HEK293 (cell line): ENCODE measurements around the gene KIAA1191.

ENCODE experiments used
- CTCF ChIA-PET: fragments of 350-600 bp; formaldehyde crosslinking; extraction: SDS; loops from one replicate; lab custom pipeline; 2021; ENCODE audit warnings: antibody characterized with exemption; lab: Yijun Ruan, JAX
- POLR2A ChIA-PET: fragments of 300-600 bp; formaldehyde crosslinking; extraction: SDS; loops from one replicate; lab custom pipeline; 2020; ENCODE audit warnings: antibody characterized with exemption, inconsistent platforms; lab: Yijun Ruan, JAX
- H3K27ac ChIP-seq: fragments of 200-500 bp; sonication (Bioruptor generic); 2 replicates; pipeline ENCODE4 v1.5.1; 2014; ENCODE audit warnings: low read depth, low read length, control low read depth, inconsistent platforms; ENCODE audit errors: extremely low read depth
- H3K36me3 ChIP-seq, 2 experiments: fragments of 200-500 bp in 1 of 2; sonication (Bioruptor generic) in 1 of 2; 1 replicate in 1 of 2; 2 replicates in 1 of 2; pipeline ENCODE4 v1.5.1; 2014 to 2017; ENCODE audit warnings: inconsistent platforms in 2 of 2, low read length in 2 of 2; ENCODE audit not compliant: control insufficient read depth in 2 of 2, insufficient read depth in 1 of 2
- H3K4me1 ChIP-seq: fragments of 200-500 bp; sonication (Bioruptor generic); 2 replicates; pipeline ENCODE4 v1.5.1; 2014; ENCODE audit warnings: mild to moderate bottlenecking, low read length, inconsistent platforms; ENCODE audit not compliant: control insufficient read depth, insufficient read depth
- H3K4me3 ChIP-seq: 2 replicates; pipeline ENCODE4 v1.5.1; 2011; ENCODE audit warnings: low read depth, mild to moderate bottlenecking, control low read depth, low read length, moderate library complexity
- H3K9me3 ChIP-seq: fragments of 200-500 bp; sonication (Bioruptor generic); 2 replicates; pipeline ENCODE4 v1.5.1; 2014; ENCODE audit warnings: low read depth, low read length, inconsistent platforms; ENCODE audit not compliant: control insufficient read depth, insufficient read depth
- BCL11B ChIP-seq: fragments of 450-650 bp; formaldehyde crosslinking; IDR thresholded peaks from 2 replicates; pipeline ENCODE4 v1.5.1; 2016; ENCODE audit warnings: low read depth, missing biosample characterization, missing genetic modification characterization
- GLI4 ChIP-seq: fragments of 450-650 bp; formaldehyde crosslinking; IDR thresholded peaks from 2 replicates; pipeline ENCODE4 v1.5.1; 2016; ENCODE audit warnings: missing biosample characterization, missing genetic modification characterization
- INSM2 ChIP-seq: fragments of 450-650 bp; formaldehyde crosslinking; IDR thresholded peaks from 2 replicates; pipeline ENCODE4 v1.5.1; 2016; ENCODE audit warnings: missing biosample characterization, missing genetic modification characterization
- KLF9 ChIP-seq: fragments of 450-650 bp; formaldehyde crosslinking; IDR thresholded peaks from 2 replicates; pipeline ENCODE4 v1.5.1; 2016; ENCODE audit warnings: missing biosample characterization, missing genetic modification characterization, low read depth
- PRDM1 ChIP-seq: fragments of 450-650 bp; formaldehyde crosslinking; IDR thresholded peaks from 2 replicates; pipeline ENCODE4; 2016; ENCODE audit warnings: missing biosample characterization, missing genetic modification characterization
- PRDM10 ChIP-seq: fragments of 450-650 bp; formaldehyde crosslinking; IDR thresholded peaks from 2 replicates; pipeline ENCODE4 v1.5.1; 2016; ENCODE audit warnings: missing biosample characterization, missing genetic modification characterization
- RBAK ChIP-seq: fragments of 450-650 bp; formaldehyde crosslinking; IDR thresholded peaks from 2 replicates; pipeline ENCODE4 v1.5.1; 2016; ENCODE audit warnings: missing biosample characterization, missing genetic modification characterization
- ZBTB17 ChIP-seq: fragments of 450-650 bp; formaldehyde crosslinking; IDR thresholded peaks from 2 replicates; pipeline ENCODE4 v1.5.1; 2016; ENCODE audit warnings: missing biosample characterization, missing genetic modification characterization
- ZNF175 ChIP-seq: fragments of 450-650 bp; formaldehyde crosslinking; IDR thresholded peaks from 2 replicates; pipeline ENCODE4 v1.5.1; 2016; ENCODE audit warnings: missing biosample characterization, missing genetic modification characterization
- ZNF2 ChIP-seq: fragments of 450-650 bp; formaldehyde crosslinking; IDR thresholded peaks from 2 replicates; pipeline ENCODE4 v1.5.1; 2016; ENCODE audit warnings: missing biosample characterization, missing genetic modification characterization
- ZNF292 ChIP-seq: fragments of 450-650 bp; formaldehyde crosslinking; IDR thresholded peaks from 2 replicates; pipeline ENCODE4 v1.5.1; 2016; ENCODE audit warnings: low read depth, missing biosample characterization, missing genetic modification characterization, borderline replicate concordance
- ZNF302 ChIP-seq: fragments of 450-650 bp; formaldehyde crosslinking; IDR thresholded peaks from 2 replicates; pipeline ENCODE4 v1.5.1; 2016; ENCODE audit warnings: missing biosample characterization, missing genetic modification characterization, low read depth
- ZNF311 ChIP-seq: fragments of 450-650 bp; formaldehyde crosslinking; IDR thresholded peaks from 2 replicates; pipeline ENCODE4 v1.5.1; 2017; ENCODE audit warnings: missing biosample characterization, missing genetic modification characterization, borderline replicate concordance
- ZNF335 ChIP-seq: fragments of 450-650 bp; formaldehyde crosslinking; conservative IDR thresholded peaks from 2 replicates; pipeline ENCODE4 v1.5.1; 2016; ENCODE audit warnings: missing biosample characterization, missing genetic modification characterization
- ZNF561 ChIP-seq: fragments of 450-650 bp; IDR thresholded peaks from 2 replicates; pipeline ENCODE4 v1.5.1; 2018; ENCODE audit warnings: missing biosample characterization, missing genetic modification characterization, borderline replicate concordance
- ZNF776 ChIP-seq: fragments of 450-650 bp; formaldehyde crosslinking; IDR thresholded peaks from 2 replicates; pipeline ENCODE4 v1.5.0; 2017; ENCODE audit warnings: missing biosample characterization, missing genetic modification characterization, borderline replicate concordance
- ZNF792 ChIP-seq: fragments of 450-650 bp; formaldehyde crosslinking; IDR thresholded peaks from 2 replicates; pipeline ENCODE4 v1.5.1; 2016; ENCODE audit warnings: missing biosample characterization, missing genetic modification characterization
- ZXDB ChIP-seq: fragments of 450-650 bp; formaldehyde crosslinking; IDR thresholded peaks from 2 replicates; pipeline ENCODE4 v1.5.1; 2016; ENCODE audit warnings: missing biosample characterization, missing genetic modification characterization
- TF ChIP-seq, protein P1 (sequence below): fragments of 450-650 bp; formaldehyde crosslinking; IDR thresholded peaks from 2 replicates; pipeline ENCODE4 v1.5.1; 2016; ENCODE audit warnings: missing biosample characterization, missing genetic modification characterization
- TF ChIP-seq, protein P2 (sequence below): fragments of 450-650 bp; formaldehyde crosslinking; IDR thresholded peaks from 2 replicates; pipeline ENCODE4 v1.5.1; 2017; ENCODE audit warnings: missing biosample characterization, missing genetic modification characterization

KIAA1191 gene

DNA sequence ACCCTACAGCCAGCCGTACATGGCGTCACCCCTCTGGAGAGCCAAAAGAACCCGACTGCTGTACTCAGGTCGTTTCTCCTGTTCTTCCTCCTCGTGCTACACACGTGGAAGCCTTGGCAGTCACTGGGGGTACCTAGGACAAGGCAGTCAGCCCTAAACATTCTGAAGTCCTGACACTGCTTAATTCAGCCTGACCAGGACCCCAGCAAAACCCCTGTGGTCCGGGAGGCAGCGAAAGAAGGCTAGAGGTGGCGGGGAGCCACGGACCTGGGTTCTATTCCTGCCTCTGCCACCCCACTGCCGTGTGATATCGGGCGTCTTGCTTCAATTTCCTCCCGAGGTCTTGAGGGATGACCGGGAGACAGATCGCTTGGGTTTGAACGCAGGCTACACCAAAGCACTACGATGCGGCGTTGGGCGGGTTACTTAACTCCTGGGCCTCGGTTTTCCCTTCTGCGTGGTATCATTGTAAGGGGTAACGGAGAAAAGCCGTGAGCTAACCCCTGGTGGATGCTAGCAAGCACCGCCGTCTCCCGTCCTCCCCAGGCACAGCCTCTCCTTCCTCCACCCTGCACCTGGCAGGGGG lies 3.3 kb upstream of the KIAA1191 start:
- Histone ChIP-seq H3K36me3 (peaks cover 4 to 30% of the 10 kb centered on the region in 2 experiments; a peak in 2 of 3 replicates), H3K27ac (peak overlapping the region; percentile 60; the same call in 1 of the 2 replicates), H3K9me3 (no peaks in the 10 kb centered on the region), H3K4me3 (peak overlapping the region; percentile 60), H3K4me1 (no peaks in the 10 kb centered on the region)
- TF ChIP-seq ZBTB17 (peak; percentile 37; the same call in 1 of the 2 replicates), ZXDB (tag by site-specific recombination) (0 out of 2 replicates have a peak, but pooled peaks have one; percentile 17), ZNF2 (tag by site-specific recombination) (no peak), ZNF335 (tag by site-specific recombination) (peak; percentile 67)
- CTCF ChIA-PET = no interaction called here
- POLR2A ChIA-PET = no interaction called here

GRCh38 chr5:176362233-176362490 lies 598 bp upstream of the KIAA1191 start:
- Histone ChIP-seq H3K4me3 (no peak overlapping the region; the same call in 1 of the 2 replicates), H3K9me3 (no peaks in the 10 kb centered on the region), H3K27ac (no peak overlapping the region), H3K4me1 (no peaks in the 10 kb centered on the region), H3K36me3 (peaks cover 7 to 26% of the 10 kb centered on the region in 2 experiments; a peak in 2 of 3 replicates)
- POLR2A ChIA-PET = interaction anchor here (0.6 to 2.4 kb wide), 13 partner anchors 9 to 1702 kb away, joined by 3 to 24 read pairs (median 5); partner anchors contain the start of genes HIGD2A, NOP16 and RNF44
- TF ChIP-seq, protein P1, sequence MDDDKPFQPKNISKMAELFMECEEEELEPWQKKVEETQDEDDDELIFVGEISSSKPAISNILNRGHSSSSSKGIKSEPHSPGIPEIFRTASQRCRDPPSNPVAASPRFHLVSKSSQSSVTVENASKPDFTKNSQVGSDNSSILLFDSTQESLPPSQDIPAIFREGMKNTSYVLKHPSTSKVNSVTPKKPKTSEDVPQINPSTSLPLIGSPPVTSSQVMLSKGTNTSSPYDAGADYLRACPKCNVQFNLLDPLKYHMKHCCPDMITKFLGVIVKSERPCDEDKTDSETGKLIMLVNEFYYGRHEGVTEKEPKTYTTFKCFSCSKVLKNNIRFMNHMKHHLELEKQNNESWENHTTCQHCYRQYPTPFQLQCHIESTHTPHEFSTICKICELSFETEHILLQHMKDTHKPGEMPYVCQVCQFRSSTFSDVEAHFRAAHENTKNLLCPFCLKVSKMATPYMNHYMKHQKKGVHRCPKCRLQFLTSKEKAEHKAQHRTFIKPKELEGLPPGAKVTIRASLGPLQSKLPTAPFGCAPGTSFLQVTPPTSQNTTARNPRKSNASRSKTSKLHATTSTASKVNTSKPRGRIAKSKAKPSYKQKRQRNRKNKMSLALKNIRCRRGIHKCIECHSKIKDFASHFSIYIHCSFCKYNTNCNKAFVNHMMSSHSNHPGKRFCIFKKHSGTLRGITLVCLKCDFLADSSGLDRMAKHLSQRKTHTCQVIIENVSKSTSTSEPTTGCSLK (tag by site-specific recombination) = no peak
- 0 out of 2 replicates have a peak, but pooled peaks have one; percentile 2 for TF ChIP-seq PRDM1 (tag by site-specific recombination)
- CTCF ChIA-PET = no interaction called here

- Histone ChIP-seq H3K27ac (peak overlapping the region; percentile 74; the same call in 1 of the 2 replicates), H3K9me3 (no peaks in the 10 kb centered on the region), H3K36me3 (peaks cover 15 to 34% of the 10 kb centered on the region in 2 experiments), H3K4me1 (no peaks in the 10 kb centered on the region; the same call in 1 of the 2 replicates), H3K4me3 (peak overlapping the region; percentile 98)
- ChIA-PET POLR2A (interaction anchor here (0.7 to 2.4 kb wide), 11 partner anchors 9 to 286 kb away, joined by 3 to 24 read pairs (median 6); partner anchors contain the start of genes HIGD2A, NOP16 and RNF44), CTCF (interaction anchor here (0.6 to 1.0 kb wide), 4 partner anchors 554 to 753 kb away, joined by 3 to 5 read pairs (median 4); no protein-coding TSS in a partner anchor)
- TF ChIP-seq BCL11B (tag by site-specific recombination) = no peak
- no peak for TF ChIP-seq ZNF776 (tag by site-specific recombination)
- TF ChIP-seq ZNF292 (tag by site-specific recombination) = no peak
- TF ChIP-seq ZNF311 (tag by site-specific recombination) = no peak
- peak; percentile 92 for TF ChIP-seq PRDM1 (tag by site-specific recombination)
- no peak for TF ChIP-seq RBAK
- TF ChIP-seq, protein P2, sequence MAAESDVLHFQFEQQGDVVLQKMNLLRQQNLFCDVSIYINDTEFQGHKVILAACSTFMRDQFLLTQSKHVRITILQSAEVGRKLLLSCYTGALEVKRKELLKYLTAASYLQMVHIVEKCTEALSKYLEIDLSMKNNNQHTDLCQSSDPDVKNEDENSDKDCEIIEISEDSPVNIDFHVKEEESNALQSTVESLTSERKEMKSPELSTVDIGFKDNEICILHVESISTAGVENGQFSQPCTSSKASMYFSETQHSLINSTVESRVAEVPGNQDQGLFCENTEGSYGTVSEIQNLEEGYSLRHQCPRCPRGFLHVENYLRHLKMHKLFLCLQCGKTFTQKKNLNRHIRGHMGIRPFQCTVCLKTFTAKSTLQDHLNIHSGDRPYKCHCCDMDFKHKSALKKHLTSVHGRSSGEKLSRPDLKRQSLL (tag by site-specific recombination) = no peak
- TF ChIP-seq PRDM10 = peak; percentile 92; the same call in 1 of the 2 replicates
- TF ChIP-seq ZNF2 (tag by site-specific recombination) = no peak
- no peak for TF ChIP-seq ZNF175 (tag by site-specific recombination)
- no peak for TF ChIP-seq ZNF792 (tag by site-specific recombination)
- TF ChIP-seq KLF9 = no peak
- no peak for TF ChIP-seq ZNF561
- no peak for TF ChIP-seq GLI4
- no peak for TF ChIP-seq INSM2
- TF ChIP-seq ZNF302 (tag by site-specific recombination) = no peak
These were observed 599 bp downstream of the KIAA1191 start for GRCh38 chr5:176360894-176361436.
